Activated CD4-positive, alpha-beta memory T cell treated with anti-CD3 and anti-CD28 coated beads, Interleukin-2, amount 10 ng/mL, durations not matched to agents 7 days and 5 days (primary cell): ENCODE measurements around the gene GLMP. TPM values are rescaled to one million over a fixed set of nuclear protein-coding genes. Genes with fewer than 3 reads are reported as not detected.
"Not testable (repeated sequence)": the region's sequence is repeated elsewhere in the genome, so short reads cannot be mapped to it uniquely, and the experiment has no call there.

ENCODE experiments used
- CTCF ChIA-PET: fragments of 350-600 bp; sonication (Branson Sonifier 250); formaldehyde crosslinking; loops from one replicate; lab custom pipeline; 2021; ENCODE audit warnings: antibody characterized with exemption, inconsistent platforms; lab: Charles Lee
- POLR2A ChIA-PET: fragments of 350-600 bp; sonication (Branson Sonifier 250); formaldehyde crosslinking; loops from one replicate; lab custom pipeline; 2021; ENCODE audit warnings: antibody characterized with exemption; lab: Charles Lee
- DNase-seq: peaks from one replicate; pipeline ENCODE4 v3.0.0-alpha.2; 2020
- H3K27ac Mint-ChIP-seq: one replicate; pipeline ENCODE4 v1.8.0; 2021; ENCODE audit warnings: mild to moderate bottlenecking, mixed read lengths
- H3K27me3 Mint-ChIP-seq: one replicate; pipeline ENCODE4 v1.8.0; 2021; ENCODE audit warnings: mixed read lengths
- H3K36me3 Mint-ChIP-seq: one replicate; pipeline ENCODE4 v1.8.0; 2021; ENCODE audit warnings: low read depth, mixed read lengths
- H3K4me1 Mint-ChIP-seq: one replicate; pipeline ENCODE4 v1.8.0; 2021; ENCODE audit warnings: mixed read lengths
- H3K4me3 Mint-ChIP-seq: one replicate; pipeline ENCODE4 v1.8.0; 2021; ENCODE audit warnings: mild to moderate bottlenecking, mixed read lengths
- H3K9me3 Mint-ChIP-seq: one replicate; pipeline ENCODE4 v1.8.0; 2021; ENCODE audit warnings: mixed read lengths
- total RNA-seq, 2 experiments: library from RNA; stranded (reverse); gene quantifications; one replicate each; pipeline ENCODE4 v1.2.3, GENCODE V29; 2021

Gene GLMP, protein sequence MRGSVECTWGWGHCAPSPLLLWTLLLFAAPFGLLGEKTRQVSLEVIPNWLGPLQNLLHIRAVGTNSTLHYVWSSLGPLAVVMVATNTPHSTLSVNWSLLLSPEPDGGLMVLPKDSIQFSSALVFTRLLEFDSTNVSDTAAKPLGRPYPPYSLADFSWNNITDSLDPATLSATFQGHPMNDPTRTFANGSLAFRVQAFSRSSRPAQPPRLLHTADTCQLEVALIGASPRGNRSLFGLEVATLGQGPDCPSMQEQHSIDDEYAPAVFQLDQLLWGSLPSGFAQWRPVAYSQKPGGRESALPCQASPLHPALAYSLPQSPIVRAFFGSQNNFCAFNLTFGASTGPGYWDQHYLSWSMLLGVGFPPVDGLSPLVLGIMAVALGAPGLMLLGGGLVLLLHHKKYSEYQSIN
- total RNA-seq: 10 to 100 TPM; 36.8 to 39.4 TPM

DNA sequence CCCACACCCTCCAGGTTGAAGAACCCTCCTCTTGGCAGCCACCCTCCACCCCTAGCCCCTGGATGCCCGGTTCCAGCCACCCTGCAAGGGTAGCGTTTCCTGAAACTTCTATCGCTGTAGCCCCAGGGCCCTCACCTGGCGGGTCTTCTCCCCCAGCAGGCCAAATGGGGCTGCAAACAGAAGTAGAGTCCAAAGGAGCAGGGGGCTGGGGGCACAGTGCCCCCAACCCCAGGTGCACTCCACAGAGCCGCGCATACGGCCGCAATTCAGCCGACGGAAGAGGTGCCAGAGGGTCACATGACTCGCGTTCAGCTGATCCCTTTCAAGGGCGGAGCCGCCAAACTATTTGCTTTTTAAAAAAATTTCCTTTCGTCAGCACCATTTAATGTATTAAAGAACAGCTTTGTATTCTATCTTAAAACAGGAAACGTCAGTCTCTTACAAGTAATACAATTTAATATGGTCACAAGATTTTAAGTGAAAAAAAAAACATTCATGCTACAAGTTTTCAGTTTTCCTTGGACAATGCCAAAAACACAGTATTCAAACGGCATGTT, at the start of gene GLMP:
Gene GLMP, minus strand, starts transcription at position 289 of the 557 bp plus-strand sequence. Its CDS starts 34 bp downstream, at position 255.
- Mint-ChIP-seq H3K36me3 (peaks cover 7% of the 10 kb centered on the region), H3K4me3 (peak within 1 kb of the TSS; percentile 88), H3K27me3 (no peaks in the 10 kb centered on the region), H3K9me3 (no peaks in the 10 kb centered on the region), H3K27ac (peak within 1 kb of the TSS; percentile 77), H3K4me1 (peaks cover 19% of the 10 kb centered on the region)
- ChIA-PET POLR2A (interaction anchor here (1.0 to 3.5 kb wide), 4 partner anchors 9 to 16 kb away, joined by 3 to 67 read pairs (median 4); partner anchors contain the start of genes SMG5 and TMEM79), CTCF (interaction anchor here (0.6 to 1.1 kb wide), 2 partner anchors 13 to 22 kb away, joined by 6 to 10 read pairs; partner anchors contain the start of gene SMG5)
- peak; percentile 74 for DNase-seq

DNA sequence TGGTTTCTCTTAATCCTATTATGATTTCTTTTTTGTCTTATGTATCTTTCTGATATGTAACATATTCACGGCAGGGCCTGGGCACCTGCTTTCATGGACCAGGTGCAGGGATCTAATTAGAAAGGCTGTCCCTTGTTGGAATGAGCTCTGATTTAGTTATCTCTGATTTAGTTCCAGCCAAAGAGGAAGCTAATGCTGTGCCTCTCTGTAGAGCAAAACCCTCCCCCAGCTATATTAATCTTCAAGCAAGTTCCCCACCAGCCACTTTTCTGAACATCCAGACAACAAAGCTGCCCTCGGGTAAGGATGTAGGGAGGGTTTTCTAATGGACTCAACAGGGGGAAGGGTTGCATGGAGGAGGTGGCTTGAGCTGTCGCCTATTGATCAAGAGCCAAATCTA, 48.9 kb upstream of the GLMP start:
- peaks cover 1% of the 10 kb centered on the region for H3K4me1 Mint-ChIP-seq
- H3K4me3 Mint-ChIP-seq: no peak overlapping the region

DNA sequence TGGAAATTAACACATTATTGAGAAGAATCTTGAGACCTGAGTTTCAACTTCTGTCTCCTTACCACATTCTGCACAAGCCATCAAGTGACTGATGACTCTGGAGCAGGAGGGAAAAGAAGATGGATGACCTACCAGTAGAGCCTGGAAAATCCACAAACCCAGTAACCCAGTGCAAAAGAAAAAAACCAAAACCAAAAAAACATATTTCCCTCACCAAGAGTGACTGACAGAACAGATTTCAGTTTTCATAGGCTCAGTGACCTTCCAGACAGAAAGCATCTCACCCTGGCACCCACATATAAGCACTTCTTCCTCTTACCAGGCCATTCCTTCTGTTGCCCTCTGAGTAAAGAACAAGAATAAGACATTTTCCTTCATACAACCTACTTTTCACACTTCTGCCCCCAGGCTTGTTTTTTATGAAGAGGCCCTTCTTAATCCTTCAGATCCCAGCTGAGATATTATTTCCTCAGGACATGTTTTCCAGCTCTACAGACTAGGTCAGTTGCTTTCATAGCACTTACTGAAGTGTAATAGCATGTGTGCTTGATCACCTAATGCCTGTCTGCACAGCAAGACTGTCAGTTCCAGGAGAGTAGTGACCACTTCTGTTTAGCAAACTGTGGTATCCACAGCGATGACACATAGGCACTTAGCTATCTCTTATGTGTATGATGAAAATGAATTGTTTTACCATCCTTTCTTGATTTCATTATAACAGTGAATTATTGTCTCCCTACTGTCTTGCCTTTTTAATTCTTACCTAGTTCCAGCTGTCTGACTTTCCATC, 46.9 kb upstream of the GLMP start:
- Mint-ChIP-seq H3K27me3 (peaks cover 18% of the 10 kb centered on the region), H3K4me1 (peaks cover 11% of the 10 kb centered on the region), H3K9me3 (no peaks in the 10 kb centered on the region), H3K27ac (no peak overlapping the region), H3K4me3 (no peak overlapping the region), H3K36me3 (peaks cover 5% of the 10 kb centered on the region)
- POLR2A ChIA-PET: no interaction called here
- no peak for DNase-seq
- CTCF ChIA-PET: interaction anchor here (0.8 to 1.7 kb wide), 4 partner anchors 12 to 104 kb away, joined by 3 to 4 read pairs (median 3); no protein-coding TSS in a partner anchor

More for the DNA sequence above, 48.9 kb upstream of the GLMP start:
- peaks cover 25% of the 10 kb centered on the region for H3K27me3 Mint-ChIP-seq
- H3K9me3 Mint-ChIP-seq: no peaks in the 10 kb centered on the region
- CTCF ChIA-PET: interaction anchor here (0.9 to 1.4 kb wide), 4 partner anchors 27 to 157 kb away, joined by 3 to 5 read pairs (median 4); no protein-coding TSS in a partner anchor
- DNase-seq: no peak
- POLR2A ChIA-PET: no interaction called here
- H3K27ac Mint-ChIP-seq: no peak overlapping the region
- H3K36me3 Mint-ChIP-seq: no peaks in the 10 kb centered on the region

DNA sequence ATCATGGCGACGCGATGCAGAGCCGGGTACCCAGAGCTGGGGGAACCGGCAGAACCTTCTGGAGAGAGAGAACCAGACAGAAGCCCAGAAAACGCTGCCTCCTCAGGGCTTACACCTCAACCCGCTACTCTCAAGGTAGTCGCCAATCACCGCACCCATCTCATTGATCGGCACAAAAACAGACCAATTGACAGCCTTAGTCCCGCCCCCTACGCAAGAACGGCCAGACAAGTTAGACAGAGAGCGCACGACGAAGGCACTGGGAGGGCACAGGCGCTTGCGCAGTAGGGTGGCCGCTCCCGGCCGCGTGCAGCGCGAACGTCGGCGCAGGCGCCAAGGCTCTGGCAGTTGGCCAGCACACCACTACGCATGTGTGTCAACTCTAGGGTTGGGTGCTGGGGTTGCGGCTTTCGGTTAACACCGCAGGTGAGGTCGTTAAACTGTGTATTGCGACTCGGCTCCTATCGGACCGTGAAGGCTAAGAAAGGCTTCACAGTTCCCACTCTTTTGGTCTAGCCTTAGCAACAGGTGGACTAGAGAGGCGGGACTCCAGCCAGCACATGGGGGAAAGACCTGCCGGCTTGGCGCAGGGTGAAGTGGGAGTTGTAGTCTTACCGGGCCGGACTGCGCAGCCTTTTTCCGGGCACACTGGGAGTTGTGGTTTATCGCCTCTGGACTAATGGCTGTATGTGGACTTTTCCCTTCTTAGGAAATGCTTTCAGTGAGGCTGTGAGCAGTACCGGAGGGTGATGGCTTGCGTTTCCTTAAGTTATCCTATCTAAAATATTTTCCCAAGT, 42.9 kb upstream of the GLMP start, which contains the start of the genes CCT3 and TSACC:
Gene CCT3, minus strand, starts transcription at position 113 of the 797 bp plus-strand sequence. Its CDS starts 108 bp downstream, at position 5.
Gene TSACC, plus strand, starts transcription at position 347 of the 797 bp plus-strand sequence. CDS start 1,232 bp downstream, outside the sequence.
- Mint-ChIP-seq H3K27ac (peak within 1 kb of the TSS; percentile 95), H3K4me1 (peaks cover 39% of the 10 kb centered on the region), H3K9me3 (no peaks in the 10 kb centered on the region), H3K4me3 (peak within 1 kb of the TSS; percentile 98), H3K36me3 (peaks cover 37% of the 10 kb centered on the region), H3K27me3 (peaks cover 2% of the 10 kb centered on the region)
- ChIA-PET CTCF (interaction anchor here (0.6 to 2.4 kb wide), 8 partner anchors 10 to 242 kb away, joined by 3 to 9 read pairs (median 3); partner anchors contain the start of gene SMG5), POLR2A (interaction anchor here (0.8 to 2.0 kb wide), 13 partner anchors 9 to 253 kb away, joined by 3 to 15 read pairs (median 3); partner anchors contain the start of genes NAXE, SLC25A44, SMG5 and TMEM79)
- peak; percentile 99 for DNase-seq

DNA sequence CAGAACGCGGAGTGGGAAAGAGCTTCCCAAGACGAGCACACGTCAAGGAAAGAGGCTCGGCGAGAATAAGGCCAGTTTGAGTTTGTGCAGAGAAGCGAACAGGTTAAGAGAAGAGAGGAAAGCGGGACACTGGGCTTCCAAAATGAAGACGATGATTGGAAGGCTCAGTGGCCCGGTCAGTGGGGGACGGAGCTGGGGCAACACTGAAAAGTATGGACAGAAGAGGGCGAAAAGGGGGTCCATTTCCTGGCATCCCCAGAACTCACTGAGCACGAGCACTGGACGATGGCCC, 42.4 kb upstream of the GLMP start:
- Mint-ChIP-seq H3K4me3 (peak overlapping the region; percentile 98), H3K27ac (peak overlapping the region; percentile 95), H3K4me1 (peaks cover 39% of the 10 kb centered on the region), H3K27me3 (no peaks in the 10 kb centered on the region), H3K36me3 (peaks cover 39% of the 10 kb centered on the region), H3K9me3 (no peaks in the 10 kb centered on the region)
- POLR2A ChIA-PET: interaction anchor here (0.8 to 2.0 kb wide), 13 partner anchors 10 to 254 kb away, joined by 3 to 15 read pairs (median 3); partner anchors contain the start of genes NAXE, SLC25A44, SMG5 and TMEM79
- CTCF ChIA-PET: interaction anchor here (0.6 to 2.4 kb wide), 9 partner anchors 9 to 532 kb away, joined by 3 to 9 read pairs (median 3); partner anchors contain the start of gene SMG5
- DNase-seq: no peak

DNA sequence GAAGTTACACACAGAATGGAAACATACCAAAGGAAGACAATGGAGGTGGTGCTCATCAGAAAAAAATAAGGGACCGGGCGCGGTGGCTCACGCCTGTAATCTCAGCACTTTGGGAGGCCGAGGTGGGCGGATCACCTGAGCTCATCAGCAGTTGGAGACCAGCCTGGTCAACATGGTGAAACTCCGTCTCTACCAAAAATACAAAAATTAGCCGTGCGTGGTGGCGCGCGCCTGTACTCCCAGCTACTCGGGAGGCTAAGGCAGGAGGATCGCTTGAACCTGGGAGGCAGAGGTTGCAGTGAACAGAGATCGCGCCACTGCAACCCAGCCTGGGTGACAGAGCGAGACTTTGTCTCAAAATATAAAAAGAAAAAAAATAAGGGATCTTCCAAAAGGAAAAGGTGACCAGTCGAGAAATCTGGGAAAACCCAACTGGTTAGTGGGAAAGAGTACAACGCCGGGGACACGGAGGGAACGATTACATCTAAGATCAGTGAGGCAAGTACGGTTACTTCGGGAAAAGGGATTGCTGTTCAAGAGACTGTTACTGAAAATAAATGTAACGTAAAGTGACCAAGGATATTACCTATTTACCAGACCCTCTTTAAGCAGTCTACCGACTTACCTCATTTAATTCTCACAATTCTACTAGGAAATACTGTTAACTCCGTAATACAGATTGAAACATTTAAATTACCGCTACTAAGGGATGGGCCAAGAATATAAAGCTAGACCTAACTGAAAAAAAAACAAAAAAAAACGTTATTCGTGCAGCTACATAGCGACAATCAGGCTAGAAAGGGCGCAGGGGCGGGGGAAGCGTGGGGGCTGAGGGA, 41.8 kb upstream of the GLMP start:
- POLR2A ChIA-PET: interaction anchor here (0.8 to 2.0 kb wide), 18 partner anchors 10 to 254 kb away, joined by 3 to 15 read pairs (median 3); partner anchors contain the start of genes NAXE, SLC25A44, SMG5 and TMEM79

DNA sequence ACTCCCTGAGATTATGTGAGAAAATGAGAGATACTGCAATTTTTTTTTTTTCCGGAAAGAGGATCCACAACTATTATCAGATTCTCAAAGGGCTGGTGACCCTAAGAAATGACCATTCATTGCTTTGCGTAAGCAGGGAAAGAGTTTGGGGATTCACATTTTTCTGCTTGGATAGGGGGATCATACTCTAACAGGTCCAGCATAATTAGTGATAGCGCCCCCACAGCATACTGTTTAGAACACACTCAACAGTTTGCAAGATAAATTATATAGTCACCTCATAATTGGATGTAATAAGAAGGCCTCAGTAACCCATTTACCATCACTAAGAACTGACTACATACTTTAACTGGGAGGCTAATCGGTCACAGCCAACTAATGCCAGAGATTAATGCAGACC, 40.8 kb upstream of the GLMP start:
- POLR2A ChIA-PET: interaction anchor here (0.9 to 1.4 kb wide), 6 partner anchors 16 to 240 kb away, joined by 3 to 12 read pairs (median 3); partner anchors contain the start of gene SMG5
- Mint-ChIP-seq H3K27ac (no peak overlapping the region), H3K4me3 (peak overlapping the region; percentile 98), H3K36me3 (peaks cover 44% of the 10 kb centered on the region), H3K9me3 (no peaks in the 10 kb centered on the region), H3K4me1 (peaks cover 39% of the 10 kb centered on the region), H3K27me3 (no peaks in the 10 kb centered on the region)
- no peak for DNase-seq
- CTCF ChIA-PET: interaction anchor here (0.7 to 2.4 kb wide), 4 partner anchors 10 to 65 kb away, joined by 3 to 9 read pairs (median 4); no protein-coding TSS in a partner anchor

More for the DNA sequence above, 41.8 kb upstream of the GLMP start:
- H3K27me3 Mint-ChIP-seq: no peaks in the 10 kb centered on the region
- CTCF ChIA-PET: interaction anchor here (0.6 to 2.4 kb wide), 11 partner anchors 8 to 531 kb away, joined by 3 to 9 read pairs (median 3); partner anchors contain the start of gene SMG5
- H3K4me1 Mint-ChIP-seq: peaks cover 39% of the 10 kb centered on the region
- peak overlapping the region; percentile 98 for H3K4me3 Mint-ChIP-seq
- no peaks in the 10 kb centered on the region for H3K9me3 Mint-ChIP-seq
- DNase-seq: peak; percentile 18
- peak overlapping the region; percentile 95 for H3K27ac Mint-ChIP-seq
- H3K36me3 Mint-ChIP-seq: peaks cover 41% of the 10 kb centered on the region

DNA sequence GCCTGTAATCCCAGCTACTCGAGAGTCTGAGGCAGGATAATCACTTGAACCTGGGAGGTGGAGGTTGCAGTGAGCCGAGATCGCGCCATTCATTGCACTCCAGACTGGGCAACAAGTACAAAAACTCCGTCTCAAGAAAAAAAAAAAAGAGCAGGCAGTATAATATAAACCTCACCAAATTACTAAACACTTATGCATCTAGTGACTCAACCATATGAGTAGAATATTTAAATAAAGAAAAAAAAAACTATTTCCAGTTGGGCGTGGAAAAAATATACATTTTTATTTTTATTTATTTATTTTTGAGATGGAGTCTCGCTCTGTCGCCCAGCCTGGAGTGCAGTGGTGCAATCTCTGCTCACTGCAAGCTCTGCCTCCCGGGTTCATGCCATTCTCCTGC, 27.7 kb upstream of the GLMP start:
- not testable (repeated sequence) for H3K4me1 Mint-ChIP-seq, H3K27ac Mint-ChIP-seq
- POLR2A ChIA-PET: interaction anchor here (1.1 to 1.5 kb wide), 2 partner anchors 15 to 40 kb away, joined by 3 read pairs; partner anchors contain the start of genes CCT3 and TSACC

DNA sequence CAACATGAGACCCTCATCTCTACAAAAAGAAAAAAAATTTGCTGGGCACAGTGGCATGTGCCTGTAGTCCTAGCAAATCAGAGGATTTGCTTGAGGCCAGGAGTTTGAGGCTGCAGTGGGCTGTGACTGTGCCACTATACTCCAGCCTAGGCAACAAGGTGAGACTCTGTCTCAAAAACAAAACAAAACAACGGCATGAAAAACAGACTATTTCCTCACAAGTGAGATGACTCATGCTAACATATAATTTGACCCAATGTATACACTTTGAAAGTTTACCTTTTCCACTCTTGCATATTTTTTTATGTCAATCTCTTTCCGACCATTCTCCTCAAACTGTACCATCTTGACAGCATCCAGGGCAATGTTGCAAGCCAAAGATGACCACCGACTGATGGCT, 25.1 kb upstream of the GLMP start:
- H3K36me3 Mint-ChIP-seq: peaks cover 65% of the 10 kb centered on the region
- no peak overlapping the region for H3K4me3 Mint-ChIP-seq
- H3K27me3 Mint-ChIP-seq: no peaks in the 10 kb centered on the region
- no peaks in the 10 kb centered on the region for H3K9me3 Mint-ChIP-seq
- H3K27ac Mint-ChIP-seq: no peak overlapping the region
- CTCF ChIA-PET: interaction anchor here (0.6 to 1.2 kb wide), 2 partner anchors 44 to 86 kb away, joined by 3 read pairs; no protein-coding TSS in a partner anchor
- H3K4me1 Mint-ChIP-seq: no peaks in the 10 kb centered on the region
- POLR2A ChIA-PET: interaction anchor here (1.5 kb wide), 1 partner anchor 15 kb away, joined by 3 read pairs; no protein-coding TSS in a partner anchor
- no peak for DNase-seq

More for the DNA sequence above, 27.7 kb upstream of the GLMP start:
- CTCF ChIA-PET: interaction anchor here (0.6 to 1.6 kb wide), 3 partner anchors 8 to 182 kb away, joined by 3 to 5 read pairs (median 4); no protein-coding TSS in a partner anchor
- H3K27me3 Mint-ChIP-seq, H3K9me3 Mint-ChIP-seq, H3K4me3 Mint-ChIP-seq, DNase-seq: not testable (repeated sequence)
- peaks cover 46% of the 10 kb centered on the region for H3K36me3 Mint-ChIP-seq

DNA sequence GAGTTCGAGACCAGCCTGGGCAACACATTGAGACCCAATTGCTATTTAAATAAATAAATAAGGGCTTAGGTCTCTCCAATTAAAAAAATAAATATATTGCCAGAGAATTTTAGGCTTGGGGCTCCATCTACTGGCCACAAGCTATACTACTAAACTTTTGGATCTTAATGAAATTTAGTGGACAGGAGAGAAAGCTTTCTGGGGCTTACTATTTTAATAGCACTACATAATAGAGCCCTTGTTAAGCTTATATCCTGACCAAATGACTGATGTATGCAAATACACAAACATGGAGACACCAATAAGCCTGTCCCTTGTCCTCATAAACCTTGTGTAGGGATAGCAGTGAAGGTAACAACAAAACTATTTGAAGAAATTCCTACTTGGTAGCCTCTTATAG, 24.2 kb upstream of the GLMP start:
- peak; percentile 27 for DNase-seq
- no peak overlapping the region for H3K27ac Mint-ChIP-seq
- POLR2A ChIA-PET: interaction anchor here (0.7 to 1.5 kb wide), 6 partner anchors 14 to 174 kb away, joined by 3 to 5 read pairs (median 3); partner anchors contain the start of gene SMG5
- H3K4me1 Mint-ChIP-seq: no peaks in the 10 kb centered on the region
- CTCF ChIA-PET: interaction anchor here (0.6 to 2.6 kb wide), 32 partner anchors 8 to 506 kb away, joined by 3 to 26 read pairs (median 4); partner anchors contain the start of genes CCT3, PMF1, SMG5 and TSACC
- H3K9me3 Mint-ChIP-seq: no peaks in the 10 kb centered on the region
- H3K27me3 Mint-ChIP-seq: no peaks in the 10 kb centered on the region
- H3K36me3 Mint-ChIP-seq: peaks cover 66% of the 10 kb centered on the region
- no peak overlapping the region for H3K4me3 Mint-ChIP-seq
